Middle frontal gyrus (tissue), 1 donor: Measurements from ENCODE around the gene CHDH.

Source experiments
- DNase-seq: peaks from one replicate; pipeline ENCODE4 v3.0.0-alpha.2; 2015; ENCODE audit warnings: low spot score; ENCODE audit errors: extremely low spot score

Gene CHDH

GRCh38 chr3:53856964-53857363, 10.7 kb upstream of the CHDH start:
- DNase-seq = no peak

- no peak for DNase-seq
Measured at GRCh38 chr3:53850895-53851294, 4.7 kb upstream of the CHDH start.

- DNase-seq = no peak
Measured at GRCh38 chr3:53849916-53850315, 3.7 kb upstream of the CHDH start.

- DNase-seq = no peak
Measured at GRCh38 chr3:53846851-53847155, 584 bp upstream of the CHDH start.

GRCh38 chr3:53845881-53846133, 412 bp downstream of the CHDH start:
- no peak for DNase-seq

GRCh38 chr3:53845103-53845880, 927 bp downstream of the CHDH start:
- peak; percentile 20 for DNase-seq

GRCh38 chr3:53844262-53845102, 1.7 kb downstream of the CHDH start:
- no peak for DNase-seq

GRCh38 chr3:53843195-53844177, 2.7 kb downstream of the CHDH start:
- DNase-seq = no peak

- DNase-seq = peak; percentile 15
Measured at GRCh38 chr3:53842436-53843194, 3.6 kb downstream of the CHDH start.

GRCh38 chr3:53841296-53841695, 4.9 kb downstream of the CHDH start:
- DNase-seq = no peak

- no peak for DNase-seq
Measured at GRCh38 chr3:53837331-53837730, 8.9 kb downstream of the CHDH start.

GRCh38 chr3:53836084-53836872, 9.9 kb downstream of the CHDH start:
- no peak for DNase-seq

GRCh38 chr3:53835257-53835656, 11.0 kb downstream of the CHDH start:
- no peak for DNase-seq

- DNase-seq = no peak
Measured at GRCh38 chr3:53834429-53835095, 11.7 kb downstream of the CHDH start.

GRCh38 chr3:53833700-53834099, 12.5 kb downstream of the CHDH start:
- DNase-seq = no peak

GRCh38 chr3:53833053-53833645, 13.1 kb downstream of the CHDH start:
- DNase-seq = no peak

- DNase-seq = no peak
Measured at GRCh38 chr3:53830944-53831343, 15.3 kb downstream of the CHDH start.

- DNase-seq = no peak
Measured at GRCh38 chr3:53829605-53830004, 16.6 kb downstream of the CHDH start.

- no peak for DNase-seq
Measured at GRCh38 chr3:53828581-53828980, 17.6 kb downstream of the CHDH start.
